Transverse colon (tissue), 4 donors: ENCODE data around the gene CACNA1C. TPM values are rescaled to one million over a fixed set of nuclear protein-coding genes. Genes with fewer than 3 reads are reported as not detected.
A peak's percentile ranks its signal among the peaks of the same experiment; 100 is the strongest.

Experiments used
- DNase-seq: peaks from one replicate; pipeline ENCODE4 v3.0.0-alpha.2; 2019
- H3K27ac ChIP-seq, 4 donors: fragments of 200-600 bp; sonication (generic); 2 replicates each; pipeline ENCODE4 v1.5.1; 2016 to 2018; ENCODE audit warnings: inconsistent platforms in 4 of 4
- H3K27me3 ChIP-seq: fragments of 200-600 bp; sonication (generic); 2 replicates; pipeline ENCODE4 v1.5.1; 2017; ENCODE audit warnings: inconsistent platforms
- H3K36me3 ChIP-seq, 4 donors: fragments of 200-600 bp; sonication (generic); 2 replicates each; pipeline ENCODE4 v1.5.1; 2017 to 2019; ENCODE audit warnings: inconsistent platforms in 4 of 4
- H3K4me1 ChIP-seq, 4 donors: fragments of 200-600 bp; sonication (generic); 2 replicates each; pipeline ENCODE4 v1.5.1; 2017 to 2020; ENCODE audit warnings: inconsistent platforms in 4 of 4
- H3K4me3 ChIP-seq, 4 donors: fragments of 200-600 bp; sonication (generic); 1 replicate in 1 of 4; 2 replicates in 3 of 4; pipeline versions ENCODE4 v1.5.1 to v1.6.1; 2017 to 2019; ENCODE audit warnings: inconsistent platforms in 4 of 4
- H3K9me3 ChIP-seq, 2 donors: fragments of 200-600 bp; sonication (generic); 2 replicates each; pipeline ENCODE4 v1.5.1; 2017 to 2019; ENCODE audit warnings: inconsistent platforms in 2 of 2
- CTCF ChIP-seq, 5 experiments: fragments of 200-600 bp in 3 of 5; fragments of 450-650 bp in 2 of 5; sonication (generic) in 3 of 5; IDR thresholded peaks; 1 replicate in 2 of 5; 2 replicates in 3 of 5; pipeline ENCODE4 v1.5.1; 2016 to 2017; ENCODE audit warnings: antibody characterized with exemption in 5 of 5, inconsistent platforms in 3 of 5, mild to moderate bottlenecking in 2 of 5, moderate library complexity in 1 of 5
- EP300 ChIP-seq: sonication (generic); formaldehyde crosslinking; IDR thresholded peaks from one replicate; pipeline ENCODE4 v1.6.1; 2017; ENCODE audit warnings: antibody characterized with exemption, low read depth
- POLR2A ChIP-seq: fragments of 450-650 bp; IDR thresholded peaks from one replicate; pipeline ENCODE4 v1.6.1; 2016; ENCODE audit warnings: antibody characterized with exemption, mild to moderate bottlenecking, moderate library complexity
- POLR2AphosphoS5 ChIP-seq, 3 donors: sonication (generic); formaldehyde crosslinking; IDR thresholded peaks; one replicate each; pipeline ENCODE4 v1.6.1; 2016; ENCODE audit warnings: antibody characterized with exemption in 3 of 3
- WGBS, 2 donors: methylation state at CpG; one replicate each; pipeline ENCODE4 v1.1.5; 2018; ENCODE audit warnings: low coverage in 1 of 2; 5-methylcytosine and 5-hydroxymethylcytosine counted together
- in situ Hi-C, 4 donors: fragments of 200-750 bp; cut with MboI; loops; one replicate each; pipeline versions ENCODE4 v1.15.0 to v1.15.1; 2017; ENCODE audit warnings: low sequenced_read_pairs in 3 of 4, low pct_ligation_motif_present in 1 of 4, low pct_unique_long_range_greater_than_20kb in 1 of 4
- intact Hi-C: fragments of 100-400 bp; cut with DNase I; formaldehyde crosslinking; loops from one replicate; pipeline ENCODE4 v1.15.1; 2023; ENCODE audit warnings: low total_unique reads
- total RNA-seq, 4 donors: library from RNA; depleted of rRNA; stranded (reverse); fragments of >200 nt; gene quantifications; one replicate each; pipeline ENCODE4 v1.1.0, GENCODE V29; 2016

CACNA1C gene
- total RNA-seq, 4 donors from 2014 or later, result 18.8 to 35.2 (median 24.8) TPM

- no peak for TF ChIP-seq POLR2AphosphoS5 (IDR thresholded peaks at IDR 0.05)
- TF ChIP-seq CTCF (IDR thresholded peaks at IDR 0.05), result no peak
- TF ChIP-seq EP300, result no peak
- no peak for TF ChIP-seq POLR2A
- no peaks in the 10 kb centered on the region for H3K27me3 ChIP-seq
- 91% methylated on average over 3 of the region's 3 CpGs; no CpG with 5 or more reads in 1 of the 2 donors for WGBS, 2 donors
Observed at GRCh38 chr12:2366711-2367110, 313.9 kb downstream of the CACNA1C start.

GRCh38 chr12:2372178-2372577 is 319.4 kb downstream of the CACNA1C start:
- Histone ChIP-seq H3K27me3 (no peaks in the 10 kb centered on the region), H3K4me1 (peaks cover 0 to 6% (median 4%) of the 10 kb centered on the region in 4 donors), H3K27ac (peak overlapping the region in 1 of 4 donors; percentile 5), H3K36me3 (no peaks in the 10 kb centered on the region), H3K4me3 (no peak overlapping the region), H3K9me3 (no peaks in the 10 kb centered on the region)
- TF ChIP-seq POLR2AphosphoS5 (IDR thresholded peaks at IDR 0.05) (no peak), POLR2A (no peak), EP300 (no peak), CTCF (IDR thresholded peaks at IDR 0.05) (no peak)
- WGBS, 2 donors, result 86 to 87% methylated on average over 5 to 6 of the region's 6 CpGs
- intact Hi-C loops, result no loop called here
- in situ Hi-C loops, result no loop called here
- no peak for DNase-seq

More at GRCh38 chr12:2366711-2367110, 313.9 kb downstream of the CACNA1C start:
- Histone ChIP-seq H3K9me3 (no peaks in the 10 kb centered on the region), H3K27ac (no peak overlapping the region), H3K4me3 (no peak overlapping the region), H3K36me3 (no peaks in the 10 kb centered on the region), H3K4me1 (peaks cover 0 to 14% (median 5%) of the 10 kb centered on the region in 4 donors)
- no peak for DNase-seq
- in situ Hi-C loops, result no loop called here
- intact Hi-C loops, result no loop called here

GRCh38 chr12:2372735-2373134 is 319.9 kb downstream of the CACNA1C start:
- TF ChIP-seq CTCF (IDR thresholded peaks at IDR 0.05) (no peak), EP300 (no peak), POLR2AphosphoS5 (IDR thresholded peaks at IDR 0.05) (no peak), POLR2A (no peak)
- in situ Hi-C loops, result no loop called here
- peaks cover 0 to 7% (median 4%) of the 10 kb centered on the region in 4 donors for H3K4me1 ChIP-seq

GRCh38 chr12:2373307-2373706 is 320.5 kb downstream of the CACNA1C start:
- Histone ChIP-seq H3K4me1 (peaks cover 0 to 7% (median 5%) of the 10 kb centered on the region in 4 donors), H3K4me3 (no peak overlapping the region), H3K27ac (peak overlapping the region in 3 of 4 donors; percentile 21 to 38 (median 31)), H3K9me3 (no peaks in the 10 kb centered on the region), H3K36me3 (no peaks in the 10 kb centered on the region), H3K27me3 (no peaks in the 10 kb centered on the region)
- TF ChIP-seq POLR2A (no peak), POLR2AphosphoS5 (IDR thresholded peaks at IDR 0.05) (no peak), EP300 (no peak), CTCF (IDR thresholded peaks at IDR 0.05) (no peak)
- 85 to 90% methylated on average over 4 to 8 of the region's 8 CpGs for WGBS, 2 donors
- no peak for DNase-seq
- in situ Hi-C loops (no loop called here), intact Hi-C loops (no loop called here)

More at GRCh38 chr12:2372735-2373134, 319.9 kb downstream of the CACNA1C start:
- H3K36me3 ChIP-seq, result no peaks in the 10 kb centered on the region
- H3K27me3 ChIP-seq, result no peaks in the 10 kb centered on the region
- no peak overlapping the region for H3K4me3 ChIP-seq
- H3K9me3 ChIP-seq, result no peaks in the 10 kb centered on the region
- H3K27ac ChIP-seq, result peak overlapping the region in 2 of 4 donors; percentile 5 to 38
- DNase-seq, result no peak
- intact Hi-C loops, result no loop called here
- WGBS, 2 donors, result 87 to 95% methylated on average over 4 to 12 of the region's 12 CpGs
